GM18519 (cell line): Measurements from ENCODE around the gene SFXN2.
"Not testable (repeated sequence)": the region's sequence is repeated elsewhere in the genome, so short reads cannot be mapped to it uniquely, and the experiment has no call there.

ENCODE experiments used
- ATAC-seq: cut with Tn5 transposase; IDR thresholded peaks from one replicate; pipeline ENCODE4 v1.9.1; 2021; ENCODE audit warnings: mild to moderate bottlenecking, moderate library complexity; ENCODE audit not compliant: unreplicated experiment, low FRiP score

Gene SFXN2

DNA sequence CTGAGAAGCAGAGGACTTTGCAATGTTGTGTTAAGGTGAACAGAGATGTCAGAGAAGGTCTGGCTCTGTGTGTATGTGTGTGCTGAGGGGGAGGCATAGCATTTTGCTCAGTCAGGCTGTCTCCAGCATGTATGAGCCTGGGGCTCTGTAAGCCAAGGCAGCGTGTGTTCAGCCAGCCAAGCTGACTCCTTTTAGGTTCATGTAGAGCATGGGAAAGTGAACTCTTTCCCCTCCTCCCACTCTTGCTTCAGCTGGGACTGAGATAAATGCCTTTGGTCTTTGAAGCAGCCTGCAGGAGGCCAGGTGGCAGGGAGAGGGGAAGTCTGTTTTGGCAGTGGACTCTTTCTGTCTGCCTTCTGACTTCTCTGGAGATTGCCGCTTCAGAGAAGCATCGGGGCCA is 3.8 kb downstream of the SFXN2 start:
- ATAC-seq: no peak

DNA sequence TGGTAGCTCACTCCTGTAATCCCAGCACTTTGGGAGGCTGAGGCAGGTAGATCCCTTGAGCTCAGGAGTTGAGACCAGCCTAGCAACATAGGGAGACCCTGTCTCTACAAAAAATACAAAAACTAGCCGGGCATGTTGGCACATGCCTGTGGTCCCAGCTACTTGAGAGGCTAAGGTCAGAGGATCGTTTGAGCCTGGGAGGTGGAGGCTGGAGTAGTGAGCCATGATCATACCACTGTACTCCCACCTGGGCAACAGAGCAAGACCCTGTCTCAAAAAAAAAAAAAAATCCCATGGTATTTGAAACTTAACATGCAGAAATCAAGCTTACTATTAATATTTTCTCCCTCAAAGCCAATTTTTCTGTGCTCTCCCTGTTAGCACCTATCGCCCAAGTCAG is 5.9 kb downstream of the SFXN2 start:
- no peak for ATAC-seq

DNA sequence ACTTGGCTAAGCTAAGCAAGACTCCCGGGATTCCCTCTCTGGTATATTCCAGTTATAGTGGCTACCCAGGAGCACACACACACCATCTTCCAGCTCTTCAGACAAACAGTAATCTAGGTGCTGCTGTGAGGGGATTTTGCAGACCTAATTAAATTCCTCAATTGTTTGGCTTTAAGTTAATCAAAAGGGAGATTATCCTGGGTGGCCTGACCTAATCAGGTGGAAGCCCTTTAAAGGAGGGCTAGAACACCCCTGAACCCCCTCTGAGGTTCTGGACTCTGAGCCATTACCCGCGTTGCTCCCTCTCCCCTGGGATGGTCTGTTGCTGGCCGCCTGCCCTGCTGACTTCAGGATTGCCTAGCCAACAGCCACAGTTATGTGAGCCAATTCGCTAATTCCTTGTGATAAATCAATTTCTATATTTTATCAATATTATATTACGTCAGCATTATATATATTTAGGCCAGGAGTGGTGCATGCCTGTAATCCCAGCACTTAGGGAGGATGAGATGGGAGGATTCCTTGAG is 6.4 kb downstream of the SFXN2 start:
- ATAC-seq: no peak

DNA sequence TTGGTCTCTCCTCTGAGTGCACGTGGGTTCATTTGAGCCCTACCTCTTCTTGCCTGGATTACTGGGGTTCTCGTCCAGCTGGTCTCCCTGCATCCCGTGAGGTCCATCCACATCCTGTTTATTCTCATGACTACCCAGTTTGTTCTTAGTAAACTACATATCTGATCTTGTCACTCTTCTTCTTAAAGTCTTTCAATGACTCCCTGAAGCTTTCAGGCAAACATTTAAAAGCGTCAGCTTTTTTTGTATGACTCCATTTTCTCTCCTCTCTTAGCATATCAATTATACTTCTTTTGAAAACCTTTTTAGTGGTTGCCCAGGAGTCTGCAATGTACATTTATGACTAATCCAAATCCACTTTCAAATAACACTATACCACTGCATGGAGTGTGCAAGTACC is 7.5 kb downstream of the SFXN2 start:
- no peak for ATAC-seq

DNA sequence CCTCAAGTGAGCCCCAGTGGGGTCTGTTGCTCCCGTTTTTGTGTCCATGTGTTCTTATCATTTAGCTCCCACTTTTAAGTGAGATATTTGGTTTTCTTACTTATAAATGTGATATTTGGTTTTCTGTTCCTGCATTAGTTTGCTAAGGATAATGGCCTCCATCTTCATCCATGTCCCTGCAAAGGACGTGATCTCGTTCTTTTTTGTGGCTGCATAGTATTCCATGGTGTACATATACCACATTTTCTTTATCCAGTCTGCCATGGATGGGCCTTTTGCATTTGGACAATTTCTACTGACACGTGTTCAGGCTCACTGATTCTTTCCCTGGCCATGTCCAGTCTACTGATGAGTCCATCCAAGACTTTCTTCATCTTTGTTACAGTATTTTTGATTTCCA is 9.6 kb downstream of the SFXN2 start:
- ATAC-seq: no peak

DNA sequence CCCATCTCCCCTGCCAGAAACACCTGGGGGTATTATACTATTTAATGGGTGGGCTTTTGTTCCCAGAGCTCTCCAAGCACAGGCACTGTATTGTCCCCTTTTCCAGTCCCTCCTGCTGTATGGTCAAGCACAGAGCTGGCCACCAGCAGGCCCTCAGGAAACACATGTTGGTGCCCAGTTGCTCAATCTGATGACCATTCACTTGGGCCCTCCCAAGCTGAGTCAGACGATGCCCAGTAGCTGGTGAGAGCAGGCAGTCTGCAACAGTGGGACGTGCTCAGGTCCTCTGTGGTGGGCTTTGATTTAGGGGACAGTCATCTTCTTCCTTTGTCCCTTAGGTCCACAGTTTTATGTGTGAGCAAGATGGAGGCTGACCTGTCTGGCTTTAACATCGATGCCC is 11.8 kb downstream of the SFXN2 start:
- no peak for ATAC-seq

DNA sequence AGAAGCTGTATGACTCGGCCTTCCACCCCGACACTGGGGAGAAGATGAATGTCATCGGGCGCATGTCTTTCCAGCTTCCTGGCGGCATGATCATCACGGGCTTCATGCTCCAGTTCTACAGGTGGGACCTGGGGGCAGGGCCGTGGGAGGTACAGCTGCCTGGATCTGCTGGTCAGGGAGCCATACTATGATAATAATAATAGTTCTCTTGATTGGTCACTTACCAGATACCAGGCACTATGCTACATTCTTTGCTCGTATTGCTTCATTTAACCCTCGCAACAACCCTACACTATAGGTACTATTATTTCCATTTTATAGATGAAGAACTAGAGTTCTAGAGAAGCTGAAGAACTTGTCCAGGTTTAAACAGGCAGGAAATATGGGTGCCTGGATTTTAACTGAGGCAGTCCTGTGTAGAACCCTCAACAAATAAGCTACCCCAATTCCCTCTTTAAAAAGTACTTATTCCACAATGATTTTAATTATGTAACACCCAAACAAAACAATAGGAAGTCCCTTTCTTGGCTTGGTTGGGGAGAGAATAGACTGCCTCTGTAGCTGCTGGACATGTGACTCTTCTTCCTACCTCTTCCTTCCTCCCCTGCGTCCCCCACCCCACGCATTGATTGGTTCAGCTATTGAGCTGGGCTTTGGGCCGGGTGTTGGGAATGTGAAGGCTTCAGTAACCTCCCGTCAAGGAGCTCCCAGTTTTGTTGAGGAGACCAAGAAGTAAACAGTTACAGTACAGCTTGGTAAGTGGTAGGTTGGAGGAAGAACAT is 12.8 kb downstream of the SFXN2 start:
- ATAC-seq: no peak

DNA sequence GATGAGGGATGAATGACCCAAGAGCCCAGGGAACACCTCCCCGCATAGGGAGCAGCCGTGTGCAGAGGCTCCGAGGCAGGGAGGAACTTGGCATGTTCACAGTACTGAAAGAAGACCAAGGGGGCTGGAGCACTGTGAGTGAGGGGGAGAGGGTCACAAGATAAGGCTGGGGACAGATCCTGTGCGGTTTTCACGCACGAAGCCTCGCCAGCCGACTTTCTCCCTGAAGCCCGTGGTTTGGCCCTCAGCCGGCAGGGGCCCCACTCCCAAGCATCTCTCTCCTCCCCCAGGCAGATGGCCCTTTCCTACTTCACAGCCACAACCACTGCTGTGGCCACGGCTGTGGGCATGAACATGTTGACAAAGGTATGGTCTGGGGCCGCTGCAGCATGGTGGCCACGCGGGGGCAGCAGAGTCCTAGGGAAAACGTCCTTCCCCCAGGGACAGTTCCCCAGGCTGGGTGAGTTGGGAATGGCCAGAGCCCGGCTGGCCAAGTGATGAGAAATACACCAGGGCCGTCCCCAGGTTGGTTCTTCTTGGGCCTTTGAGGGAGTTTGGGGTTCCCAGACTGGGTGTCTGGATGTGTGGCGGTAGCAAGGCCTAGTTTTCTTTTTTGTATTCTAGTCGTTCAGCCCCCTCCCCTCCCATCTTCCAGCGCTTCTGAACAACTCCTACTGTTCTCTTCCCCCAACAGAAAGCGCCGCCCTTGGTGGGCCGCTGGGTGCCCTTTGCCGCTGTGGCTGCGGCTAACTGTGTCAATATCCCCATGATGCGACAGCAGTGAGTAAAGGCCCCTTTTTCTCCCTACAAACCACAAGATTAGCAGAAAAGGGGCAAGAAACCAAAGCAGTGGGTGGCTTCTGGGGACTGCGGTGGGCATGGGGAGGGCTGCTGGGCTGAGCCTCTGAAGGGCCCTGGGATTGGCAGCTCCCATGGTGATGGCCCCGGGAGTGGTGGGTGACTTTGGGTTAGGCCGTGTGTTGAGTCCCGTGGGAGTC is 14.9 kb downstream of the SFXN2 start:
- ATAC-seq: no peak

DNA sequence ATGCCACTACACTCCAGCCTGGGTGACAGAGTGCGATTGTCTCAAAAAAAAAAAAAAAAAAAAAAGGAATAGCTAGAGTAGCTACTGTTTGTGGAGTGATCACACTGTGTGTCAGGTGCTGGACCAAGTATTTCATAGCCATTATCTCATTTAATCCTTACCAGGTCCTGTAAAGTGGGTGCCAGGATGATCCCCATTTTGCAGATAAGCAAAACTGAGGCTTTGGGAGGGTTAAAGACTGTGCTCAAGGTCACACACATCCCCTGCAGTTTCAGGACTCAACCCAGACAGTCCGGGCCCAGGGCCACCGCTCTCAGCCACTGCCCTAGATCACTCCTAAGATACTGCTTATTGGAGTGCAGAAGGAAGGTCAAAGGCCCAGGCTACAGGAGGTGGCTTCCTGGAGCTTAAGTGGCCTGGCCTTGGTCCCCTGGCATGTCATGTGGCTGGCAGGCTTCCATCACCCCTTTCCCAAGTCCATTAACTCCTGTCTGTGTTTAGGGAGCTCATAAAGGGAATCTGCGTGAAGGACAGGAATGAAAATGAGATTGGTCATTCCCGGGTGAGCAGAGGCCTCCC is 16.9 kb downstream of the SFXN2 start:
- no peak for ATAC-seq

DNA sequence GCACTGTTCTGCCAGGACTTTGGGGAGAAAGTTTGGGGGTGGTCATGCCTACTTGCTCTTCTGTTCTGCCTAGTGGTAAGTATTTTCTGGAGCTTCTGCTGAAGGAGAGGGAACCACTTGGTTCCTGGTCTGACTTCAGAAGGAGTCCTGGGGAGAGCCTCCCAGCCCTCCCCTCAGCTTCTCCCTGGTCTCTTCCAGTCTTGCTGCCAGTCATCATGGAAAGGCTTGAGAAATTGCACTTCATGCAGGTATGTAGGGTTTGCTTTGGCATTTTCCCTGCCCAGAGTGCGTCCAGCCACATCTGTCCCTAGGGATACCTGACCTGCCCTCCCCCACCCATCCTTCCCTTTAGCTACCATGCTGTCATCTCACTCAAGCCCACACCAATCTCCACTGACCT is 18.2 kb downstream of the SFXN2 start:
- no peak for ATAC-seq

DNA sequence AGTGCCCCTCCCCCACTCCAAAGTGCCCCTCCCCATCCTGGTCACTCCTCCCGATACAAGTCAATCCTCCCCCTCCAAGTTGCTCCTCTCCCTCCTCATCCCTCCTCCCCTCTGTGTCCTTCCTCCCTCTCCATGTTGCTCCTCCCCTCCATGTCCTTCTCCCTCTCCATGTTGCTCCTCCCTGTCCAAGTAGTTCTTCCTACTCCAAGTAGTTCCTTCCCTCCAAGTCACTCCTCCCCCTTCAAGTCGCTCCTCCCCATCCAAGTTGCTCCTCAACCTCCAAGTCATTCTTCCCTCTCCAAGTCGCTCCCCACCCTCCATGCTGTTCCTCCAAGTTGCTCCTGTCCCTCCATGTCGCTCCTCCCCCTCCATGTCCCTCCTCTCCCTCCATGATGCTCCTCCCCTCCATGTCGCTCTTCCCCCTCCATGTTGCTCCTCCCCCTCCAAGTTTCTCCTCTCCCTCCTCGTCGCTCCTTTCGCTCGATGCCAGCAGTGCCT is 20.7 kb downstream of the SFXN2 start:
- ATAC-seq: no peak

DNA sequence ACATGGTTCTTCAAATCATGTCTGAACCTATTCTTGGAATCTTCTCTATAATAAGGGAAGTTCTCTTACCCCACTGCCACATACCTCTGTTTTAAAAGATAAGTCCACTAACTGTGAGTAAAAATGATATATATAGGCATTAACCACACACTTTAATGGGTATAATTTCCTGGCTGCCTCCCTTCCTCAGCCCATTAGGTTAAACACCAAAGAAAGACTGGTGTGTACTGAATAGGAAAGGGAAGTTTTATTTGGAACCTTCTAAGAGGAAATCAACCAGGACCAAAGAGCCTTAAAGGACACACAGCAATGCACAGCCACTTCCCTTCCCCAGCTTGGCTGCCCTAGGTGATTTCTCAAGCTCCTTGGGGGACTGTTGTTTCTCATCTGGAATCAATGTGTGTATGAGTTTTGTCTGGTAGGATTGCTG is 24.3 kb downstream of the SFXN2 start:
- no peak for ATAC-seq

DNA sequence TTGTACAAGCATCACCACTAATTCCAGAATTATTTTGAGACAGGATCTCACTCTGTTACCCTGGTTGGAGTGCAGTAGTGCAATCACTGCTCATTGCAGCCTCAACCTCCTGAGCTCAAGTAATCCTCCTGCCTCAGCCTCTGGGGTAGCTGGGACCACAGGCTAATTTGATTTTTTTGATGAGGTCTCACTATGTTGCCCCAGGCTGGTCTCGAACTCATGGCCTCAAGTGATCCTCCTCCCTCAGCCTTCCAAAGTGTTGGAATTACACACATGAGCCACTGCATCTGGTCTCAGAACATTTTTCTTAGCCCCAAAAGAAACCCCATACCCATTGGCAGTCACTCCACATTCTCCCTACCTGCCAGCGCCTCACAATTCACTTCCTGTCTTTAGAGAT is 25.8 kb downstream of the SFXN2 start:
- ATAC-seq: no peak

DNA sequence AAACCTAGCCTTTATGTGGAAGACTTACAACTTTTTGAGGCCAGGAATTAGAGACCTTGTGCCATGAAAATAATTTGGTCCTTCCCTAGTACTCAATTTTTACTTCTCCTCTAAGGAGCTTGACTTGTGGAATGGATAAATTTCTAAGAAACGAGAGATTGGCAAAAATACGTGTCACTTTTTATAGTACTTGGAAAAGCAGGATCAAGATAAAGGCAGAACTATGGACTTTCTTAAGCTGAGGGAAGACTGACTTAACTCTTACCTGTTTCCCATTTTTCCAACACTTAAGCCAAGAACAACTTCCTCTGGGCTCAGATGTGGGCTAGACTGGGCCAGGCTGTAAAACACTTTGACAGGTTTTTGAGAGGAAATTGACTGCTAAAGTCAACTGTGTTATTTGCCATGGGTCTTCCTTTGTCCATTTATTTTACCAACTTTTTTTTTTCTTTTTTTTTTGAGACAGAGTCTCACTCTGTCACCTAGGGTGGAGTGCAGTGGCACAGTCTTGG is 27.3 kb downstream of the SFXN2 start:
- no peak for ATAC-seq

DNA sequence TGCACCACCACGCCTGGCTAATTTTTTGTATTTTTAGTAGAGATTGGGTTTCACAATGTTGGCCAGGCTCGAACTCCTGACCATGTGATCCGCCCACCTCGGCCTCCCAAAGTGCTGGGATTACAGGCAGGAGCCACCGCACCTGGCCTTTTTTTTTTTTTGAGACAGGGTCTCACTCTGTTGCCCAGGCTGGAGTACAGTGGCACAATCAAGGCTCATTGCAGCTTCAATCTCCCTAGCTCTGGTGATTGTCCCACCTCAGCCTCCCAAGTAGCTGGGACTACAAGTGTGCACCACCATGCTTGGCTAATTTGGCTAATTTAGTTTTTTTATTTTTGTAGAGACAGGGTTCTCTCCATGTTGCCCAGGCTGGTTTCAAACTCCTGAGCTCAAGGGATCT is 27.9 kb downstream of the SFXN2 start:
- not testable (repeated sequence) for ATAC-seq

DNA sequence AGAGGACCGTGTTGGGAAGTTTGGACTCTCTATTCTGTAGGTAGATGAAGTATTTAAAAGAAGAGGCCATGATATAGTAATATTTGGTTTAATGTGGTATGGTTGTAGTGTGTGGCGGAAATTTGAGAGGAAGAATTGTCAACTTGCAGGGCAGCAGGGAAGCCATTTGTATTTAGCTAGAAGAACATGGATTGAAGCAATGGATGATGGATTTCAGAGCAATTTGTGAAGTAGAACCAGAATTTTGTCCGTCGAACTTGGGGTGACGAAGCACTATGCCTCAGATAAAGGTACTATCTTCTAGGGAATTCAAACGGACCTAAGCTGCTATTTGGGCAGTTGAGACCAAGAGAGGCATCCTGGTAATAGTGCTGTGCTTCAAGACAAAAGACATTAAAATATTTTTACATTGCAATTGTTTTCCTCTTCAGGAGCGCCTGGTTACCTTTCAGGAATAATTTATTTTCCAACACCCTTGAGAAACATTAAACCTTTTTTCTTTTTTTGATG is 28.7 kb downstream of the SFXN2 start:
- no peak for ATAC-seq

DNA sequence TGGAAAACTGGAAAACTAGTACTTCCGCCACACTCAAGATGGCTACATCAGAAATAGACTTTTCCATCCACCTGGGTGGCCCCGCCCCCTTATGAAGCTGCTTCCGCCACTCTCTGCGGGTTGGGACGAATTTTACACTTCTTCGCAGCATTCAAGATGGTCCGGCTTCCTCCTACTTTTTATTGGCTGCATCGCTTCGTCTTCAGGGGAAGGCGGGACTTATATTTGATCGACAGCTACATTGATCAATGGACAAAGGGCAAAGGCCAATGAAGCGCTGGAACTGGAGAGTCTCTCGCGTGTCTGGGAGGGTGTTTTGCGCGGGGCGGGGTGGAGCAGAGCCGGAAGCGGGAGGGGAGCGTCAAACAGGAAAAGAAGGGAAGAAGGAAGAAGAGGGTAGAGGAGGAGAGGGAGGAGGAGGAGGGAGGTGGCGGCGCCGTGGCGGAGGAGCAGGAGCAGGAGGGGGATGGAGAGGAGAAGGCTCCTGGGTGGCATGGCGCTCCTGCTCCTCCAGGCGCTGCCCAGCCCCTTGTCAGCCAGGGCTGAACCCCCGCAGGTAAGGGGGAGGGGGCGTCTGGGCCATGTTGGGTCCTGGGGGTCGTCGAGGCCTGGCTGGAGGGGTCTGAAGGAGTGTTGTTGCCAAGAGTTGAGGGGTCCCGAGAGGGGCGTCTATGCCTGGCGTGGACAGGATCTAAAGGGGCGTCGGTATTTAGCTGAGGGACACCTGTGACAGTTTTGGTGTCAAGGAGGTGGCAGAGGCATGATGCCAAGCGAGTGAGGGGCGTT is 29.3 kb downstream of the SFXN2 start, which contains the start of gene WBP1L:
Gene WBP1L (plus strand): TSS at position 361 of the 786 bp plus-strand sequence. CDS start 106 bp downstream, at position 467.
- ATAC-seq: peak; percentile 87

DNA sequence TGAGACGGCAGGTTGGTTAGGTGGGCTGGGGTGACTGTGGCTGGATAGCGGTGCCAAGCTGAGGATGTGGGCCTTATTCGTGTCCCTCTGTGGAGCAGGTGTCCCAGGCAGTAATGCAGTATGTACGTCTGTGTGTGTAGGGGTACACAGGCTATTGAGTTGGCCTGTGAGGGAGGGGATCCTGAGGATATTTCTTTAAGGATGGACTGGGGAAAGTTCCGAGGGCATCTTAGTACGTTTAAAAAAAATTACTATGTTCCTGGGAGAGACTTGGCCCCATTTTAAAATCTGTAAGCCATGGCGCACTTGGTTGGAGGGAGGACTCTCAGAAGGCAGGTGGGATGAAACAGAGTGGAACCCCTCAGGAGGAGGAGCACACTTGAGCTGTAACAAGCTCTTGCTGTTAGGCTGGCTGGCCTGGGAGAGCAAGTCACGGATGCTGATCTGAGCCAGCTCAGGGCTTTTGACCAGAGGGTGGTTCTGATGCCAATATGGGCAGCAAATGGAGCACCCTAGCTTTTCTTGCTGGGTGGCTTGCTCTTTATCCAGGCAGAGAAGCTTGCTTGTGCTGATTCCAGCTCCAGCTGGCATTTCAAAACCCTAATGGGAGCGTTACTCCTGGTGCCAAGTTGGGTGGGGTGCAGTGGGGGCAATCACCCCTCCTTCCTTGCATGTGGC is 30.1 kb downstream of the SFXN2 start:
- ATAC-seq: no peak

DNA sequence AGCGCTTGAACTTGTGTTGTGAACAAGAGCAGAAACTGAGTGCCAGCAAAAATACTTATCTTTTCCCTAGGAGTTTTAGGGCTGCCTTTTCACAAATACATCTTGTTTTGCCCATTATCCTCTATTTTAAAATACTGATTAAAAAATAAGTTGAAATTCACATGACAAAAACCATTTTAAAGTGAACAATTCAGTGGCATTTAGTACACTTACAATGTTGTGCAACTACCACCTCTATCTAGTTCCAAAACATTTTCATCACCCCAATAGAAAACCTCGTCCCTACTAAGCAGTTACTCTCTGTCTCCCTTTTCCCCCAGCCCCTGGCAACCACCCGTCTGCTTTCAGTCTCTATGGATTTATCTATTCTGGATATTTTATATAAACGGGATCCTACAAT is 30.7 kb downstream of the SFXN2 start:
- ATAC-seq: no peak
